ENCODE data around the gene PRXL2A. TPM values are rescaled to one million over a fixed set of nuclear protein-coding genes. Genes with fewer than 3 reads are reported as not detected.

Gene PRXL2A
- total and polyA plus RNA-seq, 10 of the 15 experiments (the other 5 are each of a cell fraction or from before 2014, with no cell fraction given) = 2.8 to 15.6 (median 11.1) TPM

- in situ Hi-C loops (cut with MboI) (no loop called here), intact Hi-C loops (cut with micrococcal nuclease; ENCODE audit: unreplicated experiment) (no loop called here)
- Histone ChIP-seq H3K4me2 (ENCODE audit: control insufficient read depth, insufficient read depth) (no peak overlapping the region), H3K79me2 (ENCODE audit: control insufficient read depth, insufficient read depth, low read length) (no peaks in the 10 kb centered on the region), H3K9me3 (replicated peaks; ENCODE audit: control insufficient read depth, insufficient read depth, low read length) (no peaks in the 10 kb centered on the region), H3K4me3 (no peak overlapping the region), H3K27me3 (replicated peaks in 1 of 2; ENCODE audit: control insufficient read depth in 2 of 2, insufficient read depth in 2 of 2, low read length in 1 of 2) (no peaks in the 10 kb centered on the region), H4K20me1 (ENCODE audit: control insufficient read depth, insufficient read depth) (no peaks in the 10 kb centered on the region), H3K4me1 (ENCODE audit: control insufficient read depth, insufficient read depth, low read length) (no peaks in the 10 kb centered on the region), H3K27ac (ENCODE audit: control insufficient read depth, insufficient read depth) (no peak overlapping the region), H2AFZ (ENCODE audit: control insufficient read depth, low read depth, low read length) (no peak overlapping the region), H3K9ac (ENCODE audit: control insufficient read depth, insufficient read depth, low read length) (no peak overlapping the region), H3K36me3 (ENCODE audit: control insufficient read depth in 2 of 2, insufficient read depth in 2 of 2, low read length in 1 of 2) (no peaks in the 10 kb centered on the region)
- FAIRE-seq (no peak), DNase-seq (ENCODE audit: low read depth, low spot score) (no peak), ATAC-seq (no peak)
- WGBS (ENCODE audit: insufficient coverage, insufficient replicate concordance, low lambda C conversion rate, missing lambda C conversion rate) = 38% methylated on average over 8 of the region's 8 CpGs
- RAD21 ChIA-PET (ENCODE audit: unreplicated experiment) = no interaction called here
- CTCF ChIA-PET = interaction anchor here (0.7 kb wide), 1 partner anchor 22 kb away, joined by 3 read pairs; no protein-coding TSS in a partner anchor
- SMC1A ChIA-PET (ENCODE audit: uncharacterized antibody, unreplicated experiment) = no interaction called here
- BruUV-seq (replicated peaks) = no TSS peak
- POLR2A ChIA-PET = no interaction called here
- no peak for TF ChIP-seq RAD21 (IDR thresholded peaks at IDR 0.05; ENCODE audit: insufficient read depth, low read depth, low read length)
- no peak for TF ChIP-seq CBFB (IDR thresholded peaks at IDR 0.05; ENCODE audit: low read depth)
- TF ChIP-seq DPF2 (IDR thresholded peaks at IDR 0.05) = no peak
- no peak for TF ChIP-seq PAX8 (IDR thresholded peaks at IDR 0.05)
- TF ChIP-seq TCF12 (IDR thresholded peaks at IDR 0.05; ENCODE audit: low read depth, low read length) = no peak
- TF ChIP-seq, protein P1, sequence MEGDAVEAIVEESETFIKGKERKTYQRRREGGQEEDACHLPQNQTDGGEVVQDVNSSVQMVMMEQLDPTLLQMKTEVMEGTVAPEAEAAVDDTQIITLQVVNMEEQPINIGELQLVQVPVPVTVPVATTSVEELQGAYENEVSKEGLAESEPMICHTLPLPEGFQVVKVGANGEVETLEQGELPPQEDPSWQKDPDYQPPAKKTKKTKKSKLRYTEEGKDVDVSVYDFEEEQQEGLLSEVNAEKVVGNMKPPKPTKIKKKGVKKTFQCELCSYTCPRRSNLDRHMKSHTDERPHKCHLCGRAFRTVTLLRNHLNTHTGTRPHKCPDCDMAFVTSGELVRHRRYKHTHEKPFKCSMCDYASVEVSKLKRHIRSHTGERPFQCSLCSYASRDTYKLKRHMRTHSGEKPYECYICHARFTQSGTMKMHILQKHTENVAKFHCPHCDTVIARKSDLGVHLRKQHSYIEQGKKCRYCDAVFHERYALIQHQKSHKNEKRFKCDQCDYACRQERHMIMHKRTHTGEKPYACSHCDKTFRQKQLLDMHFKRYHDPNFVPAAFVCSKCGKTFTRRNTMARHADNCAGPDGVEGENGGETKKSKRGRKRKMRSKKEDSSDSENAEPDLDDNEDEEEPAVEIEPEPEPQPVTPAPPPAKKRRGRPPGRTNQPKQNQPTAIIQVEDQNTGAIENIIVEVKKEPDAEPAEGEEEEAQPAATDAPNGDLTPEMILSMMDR (IDR thresholded peaks at IDR 0.05 in 2 of 3, conservative IDR thresholded peaks at IDR 0.05 in 1 of 3; ENCODE audit: control insufficient read depth in 2 of 3, extremely low read depth in 1 of 3, insufficient read depth in 1 of 3, low read depth in 3 of 3, low read length in 3 of 3) = no peak
- TF ChIP-seq SPI1 (IDR thresholded peaks at IDR 0.05; ENCODE audit: borderline replicate concordance, insufficient read depth, low read depth, low read length) = no peak
- TF ChIP-seq, protein P2, sequence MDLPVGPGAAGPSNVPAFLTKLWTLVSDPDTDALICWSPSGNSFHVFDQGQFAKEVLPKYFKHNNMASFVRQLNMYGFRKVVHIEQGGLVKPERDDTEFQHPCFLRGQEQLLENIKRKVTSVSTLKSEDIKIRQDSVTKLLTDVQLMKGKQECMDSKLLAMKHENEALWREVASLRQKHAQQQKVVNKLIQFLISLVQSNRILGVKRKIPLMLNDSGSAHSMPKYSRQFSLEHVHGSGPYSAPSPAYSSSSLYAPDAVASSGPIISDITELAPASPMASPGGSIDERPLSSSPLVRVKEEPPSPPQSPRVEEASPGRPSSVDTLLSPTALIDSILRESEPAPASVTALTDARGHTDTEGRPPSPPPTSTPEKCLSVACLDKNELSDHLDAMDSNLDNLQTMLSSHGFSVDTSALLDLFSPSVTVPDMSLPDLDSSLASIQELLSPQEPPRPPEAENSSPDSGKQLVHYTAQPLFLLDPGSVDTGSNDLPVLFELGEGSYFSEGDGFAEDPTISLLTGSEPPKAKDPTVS (IDR thresholded peaks at IDR 0.05; ENCODE audit: low read depth, low read length) = no peak
- TF ChIP-seq ZNF207 (IDR thresholded peaks at IDR 0.05; ENCODE audit: borderline replicate concordance) = no peak
- TF ChIP-seq CBX3 (IDR thresholded peaks at IDR 0.05; ENCODE audit: borderline replicate concordance, low read depth) = no peak
- no peak for TF ChIP-seq IRF3 (IDR thresholded peaks at IDR 0.05)
- TF ChIP-seq ZBTB40 (IDR thresholded peaks at IDR 0.05; ENCODE audit: borderline replicate concordance) = no peak
These were observed 8.1 kb upstream of the PRXL2A start for GRCh38 chr10:80400136-80400804.

Measured in GM12878 (cell line).